ENCODE results near the gene NDUFS6.

Gene NDUFS6

DNA sequence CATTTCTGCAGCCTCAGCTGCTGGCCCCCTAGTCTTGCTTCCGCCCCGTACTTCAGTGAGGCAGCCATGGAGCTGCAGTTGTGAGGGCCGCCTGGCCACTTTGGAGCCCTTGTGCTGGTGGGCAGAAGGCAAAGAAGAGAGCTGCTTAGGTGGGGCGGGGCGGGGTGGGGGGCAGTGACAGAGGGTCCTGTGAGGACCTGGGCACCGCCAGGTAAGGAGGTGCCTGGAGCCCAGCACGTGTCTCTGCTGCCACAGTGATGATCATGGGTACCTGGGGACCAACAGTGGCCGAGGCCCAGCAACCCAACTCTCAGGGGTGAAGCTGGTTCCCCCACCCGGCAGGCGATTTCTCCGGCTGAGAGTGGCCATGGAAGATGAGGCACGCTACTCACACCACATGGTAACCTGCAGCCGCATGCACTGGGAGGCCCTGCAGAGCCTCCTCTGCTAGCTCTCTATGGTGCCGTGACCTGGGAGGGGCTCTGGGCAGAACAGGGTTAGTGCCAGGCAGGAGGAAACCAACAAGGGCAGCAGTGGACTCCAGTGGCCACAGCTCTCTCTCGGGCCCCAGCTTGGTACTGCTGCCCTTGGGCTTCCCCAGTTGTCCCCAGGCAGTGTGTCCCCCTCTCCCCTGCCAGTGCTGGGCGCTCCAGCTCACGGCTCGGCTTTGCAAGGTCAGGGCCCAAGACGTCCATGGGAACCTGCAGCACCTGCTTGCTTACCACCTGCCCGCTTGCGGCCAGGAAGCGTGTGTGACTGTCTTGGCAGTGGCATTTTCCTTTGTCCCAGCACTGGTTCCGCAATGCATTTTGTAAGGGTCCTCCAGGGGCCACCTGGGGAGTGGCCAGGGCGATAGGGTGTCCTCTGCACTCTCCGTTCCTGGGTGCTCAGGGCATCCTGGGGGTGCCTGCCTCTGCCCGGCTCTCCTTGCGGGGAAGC is 24.0 kb downstream of the NDUFS6 start:
- no peak for ATAC-seq

DNA sequence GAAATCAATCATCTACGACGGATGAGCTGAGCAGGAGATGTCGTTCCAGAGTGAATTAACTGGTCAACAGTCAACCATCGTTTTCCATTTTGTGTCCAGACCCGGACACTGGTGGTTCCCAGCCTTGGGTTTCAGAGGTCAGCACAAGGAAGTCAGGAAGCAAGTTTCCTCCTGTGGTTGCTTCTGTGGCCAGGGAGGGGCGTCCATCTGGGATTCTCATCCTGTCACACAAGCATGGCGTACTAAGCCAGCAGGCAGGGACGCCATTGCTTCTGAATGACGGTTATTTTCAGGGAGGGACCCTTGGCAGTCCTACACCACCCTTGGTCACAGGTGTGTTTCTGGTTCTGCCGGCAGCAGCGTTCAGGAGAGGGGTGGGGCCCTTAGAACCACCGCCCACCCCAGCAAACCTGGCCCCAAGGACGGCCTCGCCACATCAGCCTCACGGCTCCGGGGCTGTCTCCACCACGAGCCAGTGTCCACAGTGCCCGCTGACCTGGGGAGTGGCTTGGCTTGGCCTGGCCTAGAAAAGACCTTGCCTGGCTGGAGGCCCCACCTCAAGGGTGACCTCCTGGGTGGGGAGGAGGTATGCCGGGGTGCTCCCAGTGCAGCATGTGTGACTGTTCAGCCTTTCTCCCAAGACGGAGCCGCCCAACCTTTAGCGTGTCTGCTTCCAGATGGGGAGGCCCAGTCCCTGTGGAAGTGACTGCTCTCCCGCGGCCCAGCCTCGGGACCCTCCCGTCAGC is 25.2 kb downstream of the NDUFS6 start:
- TF ChIP-seq ZNF70 (CRISPR knock-in tag; IDR thresholded peaks at IDR 0.05) (no peak), ISL1 (CRISPR knock-in tag; IDR thresholded peaks at IDR 0.05) (no peak), ZC3H10 (CRISPR knock-in tag; IDR thresholded peaks at IDR 0.05) (no peak)
- TF ChIP-seq, protein P1, sequence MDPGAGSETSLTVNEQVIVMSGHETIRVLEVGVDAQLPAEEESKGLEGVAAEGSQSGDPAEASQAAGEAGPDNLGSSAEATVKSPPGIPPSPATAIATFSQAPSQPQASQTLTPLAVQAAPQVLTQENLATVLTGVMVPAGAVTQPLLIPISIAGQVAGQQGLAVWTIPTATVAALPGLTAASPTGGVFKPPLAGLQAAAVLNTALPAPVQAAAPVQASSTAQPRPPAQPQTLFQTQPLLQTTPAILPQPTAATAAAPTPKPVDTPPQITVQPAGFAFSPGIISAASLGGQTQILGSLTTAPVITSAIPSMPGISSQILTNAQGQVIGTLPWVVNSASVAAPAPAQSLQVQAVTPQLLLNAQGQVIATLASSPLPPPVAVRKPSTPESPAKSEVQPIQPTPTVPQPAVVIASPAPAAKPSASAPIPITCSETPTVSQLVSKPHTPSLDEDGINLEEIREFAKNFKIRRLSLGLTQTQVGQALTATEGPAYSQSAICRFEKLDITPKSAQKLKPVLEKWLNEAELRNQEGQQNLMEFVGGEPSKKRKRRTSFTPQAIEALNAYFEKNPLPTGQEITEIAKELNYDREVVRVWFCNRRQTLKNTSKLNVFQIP (CRISPR knock-in tag; IDR thresholded peaks at IDR 0.05; ENCODE audit: borderline replicate concordance, low read depth), result no peak

More for the DNA sequence above, 24.0 kb downstream of the NDUFS6 start:
- TF ChIP-seq, protein P2, sequence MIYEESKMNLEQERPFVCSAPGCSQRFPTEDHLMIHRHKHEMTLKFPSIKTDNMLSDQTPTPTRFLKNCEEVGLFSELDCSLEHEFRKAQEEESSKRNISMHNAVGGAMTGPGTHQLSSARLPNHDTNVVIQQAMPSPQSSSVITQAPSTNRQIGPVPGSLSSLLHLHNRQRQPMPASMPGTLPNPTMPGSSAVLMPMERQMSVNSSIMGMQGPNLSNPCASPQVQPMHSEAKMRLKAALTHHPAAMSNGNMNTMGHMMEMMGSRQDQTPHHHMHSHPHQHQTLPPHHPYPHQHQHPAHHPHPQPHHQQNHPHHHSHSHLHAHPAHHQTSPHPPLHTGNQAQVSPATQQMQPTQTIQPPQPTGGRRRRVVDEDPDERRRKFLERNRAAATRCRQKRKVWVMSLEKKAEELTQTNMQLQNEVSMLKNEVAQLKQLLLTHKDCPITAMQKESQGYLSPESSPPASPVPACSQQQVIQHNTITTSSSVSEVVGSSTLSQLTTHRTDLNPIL (CRISPR knock-in tag; IDR thresholded peaks at IDR 0.05; ENCODE audit: low read depth), result no peak
- TF ChIP-seq, protein P1 (CRISPR knock-in tag; IDR thresholded peaks at IDR 0.05; ENCODE audit: borderline replicate concordance, low read depth), result no peak
- TF ChIP-seq ESRRG (CRISPR knock-in tag; IDR thresholded peaks at IDR 0.05), result no peak

DNA sequence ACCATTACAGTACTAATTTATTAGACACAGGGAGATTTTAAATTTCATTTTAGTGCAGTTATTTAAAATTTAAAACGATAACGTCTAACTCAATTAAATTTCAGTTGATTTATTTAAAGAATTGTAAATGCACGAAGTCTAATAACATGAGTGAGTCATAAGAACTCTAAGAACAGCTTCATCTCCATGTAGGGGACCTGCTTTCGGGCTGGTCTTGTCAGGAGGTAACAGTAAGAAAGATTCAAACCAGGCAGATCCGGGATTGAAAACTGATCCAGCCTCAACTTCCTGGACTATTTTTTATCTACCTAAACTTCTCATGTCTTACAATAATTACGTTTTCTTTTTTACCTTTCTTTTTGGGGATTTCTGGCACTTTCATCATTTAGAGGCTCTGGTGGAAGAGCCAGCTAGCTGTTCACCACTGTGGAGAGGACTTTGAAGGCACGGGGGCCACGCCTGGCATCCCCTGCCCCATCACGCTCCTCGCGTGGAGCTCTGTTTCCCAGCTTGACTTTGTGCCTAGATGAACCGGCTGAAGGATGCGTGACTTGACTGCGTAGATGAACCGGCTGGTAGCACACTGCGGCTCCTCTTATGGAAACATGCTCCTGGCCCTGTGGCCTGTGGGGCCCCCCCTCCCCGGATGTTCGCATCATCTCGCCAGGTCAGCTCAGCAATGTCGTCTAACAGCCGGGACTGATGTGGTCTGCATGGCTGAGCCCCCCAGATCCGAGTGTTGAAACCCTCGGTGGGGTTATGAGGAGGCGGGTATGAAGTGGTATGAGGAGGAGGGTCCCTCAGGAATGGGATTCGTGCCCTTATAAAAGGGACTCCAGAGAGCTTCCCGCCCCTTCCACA is 26.0 kb downstream of the NDUFS6 start:
- TF ChIP-seq ZNF70 (CRISPR knock-in tag; IDR thresholded peaks at IDR 0.05) (no peak), ISL1 (CRISPR knock-in tag; IDR thresholded peaks at IDR 0.05) (peak; percentile 83), ESRRG (CRISPR knock-in tag; IDR thresholded peaks at IDR 0.05) (0 out of 2 replicates have a peak, but pooled peaks have one; percentile 20)
- no peak; the same call in 2 of the 3 replicates for ATAC-seq

More for the DNA sequence above, 25.2 kb downstream of the NDUFS6 start:
- no peak for ATAC-seq

DNA sequence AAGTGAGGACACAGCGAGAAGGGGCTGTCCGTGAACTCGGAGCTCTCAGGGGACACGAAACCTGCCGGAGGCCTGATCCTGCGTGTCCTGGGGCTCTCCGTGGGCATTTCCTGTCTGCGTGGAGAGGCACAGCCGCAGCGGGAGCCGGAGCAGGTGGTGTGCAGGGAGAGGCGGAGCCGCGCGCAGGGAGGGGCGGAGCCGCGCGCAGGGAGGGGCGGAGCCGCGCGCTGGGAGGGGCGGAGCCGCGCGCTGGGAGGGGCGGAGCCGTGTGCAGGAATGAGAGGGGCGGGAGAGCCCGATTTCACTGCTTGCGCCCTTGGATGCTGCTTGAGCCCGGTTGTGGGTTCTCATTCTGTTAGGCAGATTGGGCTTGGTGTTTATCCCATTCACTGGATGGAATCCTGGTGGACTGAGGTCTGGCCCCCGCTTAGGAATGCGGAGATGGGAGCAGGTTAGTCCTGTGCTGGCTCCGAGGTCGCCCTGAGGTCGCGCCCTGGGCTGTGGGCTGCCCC is 26.7 kb downstream of the NDUFS6 start:
- TF ChIP-seq RARB (CRISPR knock-in tag; IDR thresholded peaks at IDR 0.05), result no peak
- TF ChIP-seq, protein P3, sequence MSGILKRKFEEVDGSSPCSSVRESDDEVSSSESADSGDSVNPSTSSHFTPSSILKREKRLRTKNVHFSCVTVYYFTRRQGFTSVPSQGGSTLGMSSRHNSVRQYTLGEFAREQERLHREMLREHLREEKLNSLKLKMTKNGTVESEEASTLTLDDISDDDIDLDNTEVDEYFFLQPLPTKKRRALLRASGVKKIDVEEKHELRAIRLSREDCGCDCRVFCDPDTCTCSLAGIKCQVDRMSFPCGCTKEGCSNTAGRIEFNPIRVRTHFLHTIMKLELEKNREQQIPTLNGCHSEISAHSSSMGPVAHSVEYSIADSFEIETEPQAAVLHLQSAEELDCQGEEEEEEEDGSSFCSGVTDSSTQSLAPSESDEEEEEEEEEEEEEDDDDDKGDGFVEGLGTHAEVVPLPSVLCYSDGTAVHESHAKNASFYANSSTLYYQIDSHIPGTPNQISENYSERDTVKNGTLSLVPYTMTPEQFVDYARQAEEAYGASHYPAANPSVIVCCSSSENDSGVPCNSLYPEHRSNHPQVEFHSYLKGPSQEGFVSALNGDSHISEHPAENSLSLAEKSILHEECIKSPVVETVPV (CRISPR knock-in tag; IDR thresholded peaks at IDR 0.05), result no peak
- TF ChIP-seq TCF4 (CRISPR knock-in tag; IDR thresholded peaks at IDR 0.05; ENCODE audit: borderline replicate concordance), result no peak
- TF ChIP-seq CSDC2 (CRISPR knock-in tag; IDR thresholded peaks at IDR 0.05), result no peak
- TF ChIP-seq SNAI2 (CRISPR knock-in tag; IDR thresholded peaks at IDR 0.05), result no peak
- TF ChIP-seq ZC3H10 (CRISPR knock-in tag; IDR thresholded peaks at IDR 0.05), result no peak
- no peak for TF ChIP-seq ZNF565 (CRISPR knock-in tag; conservative IDR thresholded peaks at IDR 0.05; ENCODE audit: low read depth)
- TF ChIP-seq ESRRG (CRISPR knock-in tag; IDR thresholded peaks at IDR 0.05), result no peak
- TF ChIP-seq PPARA (CRISPR knock-in tag; IDR thresholded peaks at IDR 0.05; ENCODE audit: borderline replicate concordance), result no peak
- no peak for TF ChIP-seq TOX (CRISPR knock-in tag; IDR thresholded peaks at IDR 0.05; ENCODE audit: borderline replicate concordance)
- TF ChIP-seq, protein P2 (CRISPR knock-in tag; IDR thresholded peaks at IDR 0.05; ENCODE audit: low read depth), result no peak
- TF ChIP-seq ZNF8 (CRISPR knock-in tag; IDR thresholded peaks at IDR 0.05), result no peak
- no peak for TF ChIP-seq ZNF70 (CRISPR knock-in tag; IDR thresholded peaks at IDR 0.05)
- TF ChIP-seq ARNTL (CRISPR knock-in tag; IDR thresholded peaks at IDR 0.05; ENCODE audit: borderline replicate concordance, low read depth), result no peak
- TF ChIP-seq GLIS3 (CRISPR knock-in tag; IDR thresholded peaks at IDR 0.05), result no peak
- TF ChIP-seq BACH2 (CRISPR knock-in tag; IDR thresholded peaks at IDR 0.05; ENCODE audit: borderline replicate concordance), result no peak
- TF ChIP-seq, protein P1 (CRISPR knock-in tag; IDR thresholded peaks at IDR 0.05; ENCODE audit: borderline replicate concordance, low read depth), result no peak
- ATAC-seq, result no peak

All from SK-N-SH treated with all-trans-retinoic acid at 6 μM for 48 hours (cell line).